Gastrocnemius medialis (tissue), 4 donors: ENCODE data around the gene MACIR.

Experiments used
- CTCF ChIP-seq, 5 experiments: fragments of 450-650 bp in 3 of 5; fragments of 200-600 bp in 2 of 5; sonication (generic) in 2 of 5; IDR thresholded peaks in 4 of 5; conservative IDR thresholded peaks in 1 of 5; 1 replicate in 4 of 5; 2 replicates in 1 of 5; pipeline ENCODE4 v1.5.1; 2016 to 2019; ENCODE audit warnings: antibody characterized with exemption in 5 of 5, mild to moderate bottlenecking in 3 of 5, moderate library complexity in 3 of 5
- POLR2A ChIP-seq, 2 donors: fragments of 450-650 bp; IDR thresholded peaks; one replicate each; pipeline ENCODE4 v1.6.1; 2017; ENCODE audit warnings: antibody characterized with exemption in 2 of 2, mild to moderate bottlenecking in 2 of 2, moderate library complexity in 2 of 2

DNA sequence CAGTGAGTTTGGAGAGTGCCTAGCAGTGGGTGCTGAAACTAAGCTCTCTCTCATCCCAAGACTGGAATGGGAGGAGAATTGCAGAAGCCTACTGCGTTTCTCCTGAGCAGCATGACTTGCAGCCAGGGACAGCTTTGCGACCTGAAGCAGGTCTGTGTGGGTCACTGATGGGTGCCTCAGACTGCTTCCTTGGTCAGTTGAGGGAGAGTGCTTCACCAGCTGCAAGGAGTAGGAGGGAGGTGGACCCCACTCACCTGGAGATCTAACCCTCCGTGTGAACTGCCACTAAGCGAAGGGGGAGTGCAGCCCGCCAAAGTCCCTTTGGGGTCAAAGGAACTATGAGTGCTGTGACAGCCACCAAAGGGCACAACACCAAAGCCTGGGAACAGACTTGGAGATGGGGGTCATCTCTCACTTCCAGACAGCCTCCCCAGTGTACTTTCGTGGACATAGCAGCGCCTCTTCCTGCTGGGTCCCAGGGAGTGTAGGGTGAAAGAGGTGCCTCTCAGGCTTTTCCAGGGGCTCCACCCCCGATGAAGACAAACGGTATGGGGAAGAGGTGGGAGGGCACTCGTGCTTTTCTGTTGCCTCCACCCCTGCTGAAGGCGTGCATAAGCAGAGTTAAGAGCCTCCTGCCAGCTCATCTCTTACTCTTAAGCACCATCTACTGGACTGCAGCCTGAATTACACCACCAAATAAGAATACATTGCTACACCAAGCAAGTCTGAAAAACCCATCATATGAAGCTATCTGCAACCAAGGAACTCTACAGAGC lies 34.3 kb upstream of the MACIR start:
- TF ChIP-seq CTCF (IDR thresholded peaks at IDR 0.05 in 4 of 5, conservative IDR thresholded peaks at IDR 0.05 in 1 of 5) = peak; percentile 11 to 53 (median 46)
- TF ChIP-seq POLR2A (IDR thresholded peaks at IDR 0.05) = no peak
